IMR-90 (cell line): Measurements from ENCODE around the gene HOXD10. TPM values are rescaled to one million over a fixed set of nuclear protein-coding genes. Genes with fewer than 3 reads are reported as not detected.

Experiments used
- ATAC-seq: fragments of 200-7000 bp; cut with Tn5 transposase; 2 replicates; pipeline ENCODE4 v1.9.1; 2020; ENCODE audit warnings: low read depth, mild to moderate bottlenecking, moderate library complexity
- BruUV-seq: library from RNA; stranded (reverse); fragments of 400-500 nt; replicated peaks from 2 replicates; lab custom pipeline; 2021; lab: Mats Ljungman, UMichigan
- CTCF ChIA-PET: fragments of 300-600 bp; formaldehyde crosslinking; extraction: SDS; loops from one replicate; lab custom pipeline; 2021; ENCODE audit warnings: antibody characterized with exemption; lab: Yijun Ruan, JAX
- POLR2A ChIA-PET: fragments of 300-600 bp; sonication (Branson Sonifier 250); formaldehyde crosslinking; loops from one replicate; lab custom pipeline; 2022; ENCODE audit warnings: antibody characterized with exemption; ENCODE audit not compliant: unreplicated experiment; lab: Charles Lee
- DNase-seq: peaks from one replicate; pipeline ENCODE4 v3.0.0; 2013
- H2AFZ ChIP-seq: replicated peaks from 2 replicates; pipeline ENCODE3; 2013; ENCODE audit warnings: low read length, mild to moderate bottlenecking; ENCODE audit not compliant: poor library complexity
- H2AK5ac ChIP-seq: 2 replicates; pipeline ENCODE4 v1.6.1; 2013; ENCODE audit warnings: low read depth, low read length, inconsistent platforms
- H2AK9ac ChIP-seq: replicated peaks from 2 replicates; pipeline ENCODE3; 2013; ENCODE audit warnings: mild to moderate bottlenecking, low read depth, low read length, moderate library complexity; ENCODE audit not compliant: poor library complexity
- H2BK120ac ChIP-seq: 2 replicates; pipeline ENCODE4 v1.6.1; 2013; ENCODE audit warnings: low read depth, low read length, inconsistent platforms
- H2BK15ac ChIP-seq: 3 replicates; pipeline ENCODE4 v1.6.1; 2013; ENCODE audit warnings: low read depth, low read length, inconsistent platforms
- H2BK20ac ChIP-seq: 2 replicates; pipeline ENCODE4 v1.6.1; 2013; ENCODE audit warnings: low read depth, mild to moderate bottlenecking, inconsistent platforms, low read length, moderate library complexity
- H2BK5ac ChIP-seq: 2 replicates; pipeline ENCODE4 v1.6.1; 2013; ENCODE audit warnings: mild to moderate bottlenecking, low read depth, low read length, inconsistent platforms; ENCODE audit not compliant: poor library complexity, severe bottlenecking
- H3K14ac ChIP-seq: replicated peaks from 2 replicates; pipeline ENCODE4 v1.6.1; 2013; ENCODE audit warnings: low read depth, low read length, inconsistent platforms
- H3K18ac ChIP-seq: 2 replicates; pipeline ENCODE4 v1.6.1; 2013; ENCODE audit warnings: low read depth, low read length, control low read depth
- H3K23ac ChIP-seq: 2 replicates; pipeline ENCODE4 v1.6.1; 2013; ENCODE audit warnings: low read depth, low read length, inconsistent platforms
- H3K27ac ChIP-seq: 2 replicates; pipeline ENCODE4 v1.5.1; 2013; ENCODE audit warnings: mild to moderate bottlenecking, control low read depth, low read length; ENCODE audit not compliant: insufficient read depth
- H3K27me3 ChIP-seq: 2 replicates; pipeline ENCODE4 v1.6.1; 2013; ENCODE audit warnings: low read length; ENCODE audit not compliant: control insufficient read depth, insufficient read depth
- H3K36me3 ChIP-seq: 2 replicates; pipeline ENCODE4 v1.6.1; 2013; ENCODE audit warnings: low read length, mixed read lengths; ENCODE audit not compliant: control insufficient read depth, insufficient read depth
- H3K4ac ChIP-seq: 2 replicates; pipeline ENCODE4 v1.6.1; 2013; ENCODE audit warnings: low read depth, low read length, inconsistent platforms
- H3K4me1 ChIP-seq: 2 replicates; pipeline ENCODE4 v1.6.1; 2013; ENCODE audit warnings: low read length, mixed read lengths; ENCODE audit not compliant: control insufficient read depth, insufficient read depth
- H3K4me2 ChIP-seq: 2 replicates; pipeline ENCODE4 v1.6.1; 2013; ENCODE audit warnings: low read depth, mild to moderate bottlenecking, control low read depth, low read length, moderate library complexity
- H3K4me3 ChIP-seq: 2 replicates; pipeline ENCODE4 v1.5.1; 2013; ENCODE audit warnings: low read depth, mild to moderate bottlenecking, control low read depth, low read length, moderate library complexity; ENCODE audit not compliant: insufficient read depth
- H3K56ac ChIP-seq: 2 replicates; pipeline ENCODE4 v1.6.1; 2013; ENCODE audit warnings: low read length, inconsistent platforms; ENCODE audit not compliant: insufficient read depth; ENCODE audit errors: extremely low read depth
- H3K79me1 ChIP-seq, 2 experiments: 2 replicates each; pipeline ENCODE4 v1.6.1; 2013; ENCODE audit warnings: low read length in 2 of 2, inconsistent platforms in 1 of 2, low read depth in 1 of 2
- H3K9ac ChIP-seq: 2 replicates; pipeline ENCODE4 v1.6.1; 2013; ENCODE audit warnings: low read depth, low read length, control low read depth
- H3K9me1 ChIP-seq: 2 replicates; pipeline ENCODE4 v1.6.1; 2013; ENCODE audit warnings: low read length, inconsistent platforms; ENCODE audit not compliant: insufficient read depth
- H3K9me3 ChIP-seq: 2 replicates; pipeline ENCODE4 v1.6.1; 2013; ENCODE audit warnings: low read length; ENCODE audit not compliant: control insufficient read depth, insufficient read depth
- H4K20me1 ChIP-seq: 2 replicates; pipeline ENCODE4 v1.6.1; 2013; ENCODE audit warnings: low read length, inconsistent platforms; ENCODE audit not compliant: insufficient read depth
- H4K5ac ChIP-seq: 2 replicates; pipeline ENCODE4 v1.6.1; 2013; ENCODE audit warnings: mild to moderate bottlenecking, low read depth, low read length, control low read depth
- H4K8ac ChIP-seq, 2 experiments: 2 replicates each; pipeline ENCODE4 v1.6.1; 2013; ENCODE audit warnings: low read depth in 2 of 2, low read length in 2 of 2, control low read depth in 1 of 2, inconsistent platforms in 1 of 2
- H4K91ac ChIP-seq: 2 replicates; pipeline ENCODE4 v1.6.1; 2013; ENCODE audit warnings: low read depth, low read length, inconsistent platforms; ENCODE audit not compliant: insufficient read depth
- BHLHE40 ChIP-seq: fragments of 150-350 bp; IDR thresholded peaks from 2 replicates; pipeline ENCODE4 v1.6.1; 2016; ENCODE audit warnings: mild to moderate bottlenecking, low read depth, low read length
- CEBPB ChIP-seq: IDR thresholded peaks from 2 replicates; pipeline ENCODE4 v1.6.1; 2012; ENCODE audit warnings: low read depth, low read length, improper control_type of control experiment
- ELK1 ChIP-seq: fragments of 150-350 bp; IDR thresholded peaks from 2 replicates; pipeline ENCODE4 v1.6.1; 2016; ENCODE audit warnings: low read depth, mild to moderate bottlenecking, low read length, moderate library complexity, borderline replicate concordance
- FOS ChIP-seq: fragments of 150-350 bp; IDR thresholded peaks from 2 replicates; pipeline ENCODE4 v1.6.1; 2016; ENCODE audit warnings: low read depth, low read length
- MXI1 ChIP-seq: IDR thresholded peaks from 2 replicates; pipeline ENCODE4 v1.6.1; 2012; ENCODE audit warnings: low read depth, mild to moderate bottlenecking, low read length, moderate library complexity, borderline replicate concordance
- WGBS, 2 experiments: methylation state at CpG; one replicate each; pipeline versions ENCODE4 v1.1.5 to v1.1.7; 2013; ENCODE audit warnings: missing lambda C conversion rate in 2 of 2; ENCODE audit not compliant: insufficient read length in 1 of 2; ENCODE audit errors: extremely low coverage in 2 of 2; 5-methylcytosine and 5-hydroxymethylcytosine counted together
- dilution Hi-C: fragments of 300-500 bp; cut with HindIII; formaldehyde crosslinking; loops from one replicate; pipeline ENCODE4 v1.14.3; 2018; ENCODE audit warnings: low sequenced_read_pairs; ENCODE audit not compliant: unreplicated experiment
- in situ Hi-C: fragments of 300-500 bp; cut with MboI; formaldehyde crosslinking; loops from 3 replicates; pipeline ENCODE4 v1.14.3; 2019; ENCODE audit warnings: low sequenced_read_pairs, inconsistent platforms, mixed read lengths
- intact Hi-C: fragments of 100-400 bp; cut with micrococcal nuclease; formaldehyde crosslinking; loops from 2 replicates; pipeline ENCODE4 v1.10.0; 2022
- polyA plus RNA-seq, 3 experiments: library from polyadenylated mRNA; depleted of rRNA; stranded (reverse); fragments of >200 nt; gene quantifications; 2 replicates each; pipeline ENCODE4 v1.2.3, GENCODE V29; 2012; ENCODE audit warnings: low replicate concordance in 1 of 3
- total RNA-seq: library from RNA; depleted of rRNA; stranded (reverse); fragments of >200 nt; gene quantifications from 2 replicates; pipeline ENCODE4 v1.2.3, GENCODE V29; 2012

The HOXD10 gene
- total and polyA plus RNA-seq, 2 of the 4 experiments (the other 2 are of a cell fraction), result not detected

DNA sequence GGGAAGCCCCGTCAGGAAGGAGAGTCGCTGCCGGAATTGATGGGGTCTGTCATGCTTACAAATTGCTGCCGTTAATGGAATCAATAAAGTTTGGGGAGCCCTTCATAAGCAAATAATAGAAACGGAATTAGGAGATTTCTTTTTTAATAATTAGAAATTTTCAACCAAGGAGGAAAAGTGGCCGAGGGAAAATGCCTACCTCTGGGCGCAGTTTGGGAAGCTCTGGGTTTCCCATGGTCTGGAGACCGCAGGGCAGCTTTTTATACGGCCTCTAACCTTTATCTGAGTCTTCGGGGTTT is 34.1 kb upstream of the HOXD10 start:
- no TSS peak for BruUV-seq
- Histone ChIP-seq H2BK15ac (no peak overlapping the region), H2AFZ (no peak overlapping the region), H2BK5ac (no peak overlapping the region), H3K27ac (no peak overlapping the region), H3K27me3 (peaks cover 84% of the 10 kb centered on the region), H3K36me3 (no peaks in the 10 kb centered on the region), H2AK9ac (no peak overlapping the region), H3K9me3 (peaks cover 29% of the 10 kb centered on the region), H4K91ac (no peak overlapping the region), H2BK120ac (no peak overlapping the region), H3K18ac (no peak overlapping the region), H3K4ac (no peak overlapping the region), H4K8ac (no peak overlapping the region), H3K79me1 (no peaks in the 10 kb centered on the region), H3K56ac (no peak overlapping the region), H3K4me1 (peaks cover 1% of the 10 kb centered on the region), H3K4me2 (no peak overlapping the region), H2AK5ac (no peak overlapping the region), H3K4me3 (no peak overlapping the region), H4K5ac (no peak overlapping the region), H2BK20ac (no peak overlapping the region), H3K23ac (no peak overlapping the region), H3K9ac (no peak overlapping the region), H3K9me1 (no peaks in the 10 kb centered on the region), H4K20me1 (peaks cover 3% of the 10 kb centered on the region; the same call in 1 of the 2 replicates), H3K14ac (no peak overlapping the region)
- in situ Hi-C loops (loop anchor here (25.0 kb wide), 2 partner anchors 1045 to 1345 kb away; no protein-coding TSS in a partner anchor), dilution Hi-C loops (no loop called here), intact Hi-C loops (no loop called here)
- TF ChIP-seq BHLHE40 (no peak), FOS (no peak), ELK1 (no peak), MXI1 (no peak), CEBPB (no peak)
- DNase-seq (no peak), ATAC-seq (no peak)
- CTCF ChIA-PET, result no interaction called here
- WGBS, 2 experiments, result no CpG with 5 or more reads among the region's 10 CpGs
- POLR2A ChIA-PET, result no interaction called here
